ENCODE results near the gene SH3BGRL2.
"Not testable (repeated sequence)": the region's sequence is repeated elsewhere in the genome, so short reads cannot be mapped to it uniquely, and the experiment has no call there.

Gene SH3BGRL2

DNA sequence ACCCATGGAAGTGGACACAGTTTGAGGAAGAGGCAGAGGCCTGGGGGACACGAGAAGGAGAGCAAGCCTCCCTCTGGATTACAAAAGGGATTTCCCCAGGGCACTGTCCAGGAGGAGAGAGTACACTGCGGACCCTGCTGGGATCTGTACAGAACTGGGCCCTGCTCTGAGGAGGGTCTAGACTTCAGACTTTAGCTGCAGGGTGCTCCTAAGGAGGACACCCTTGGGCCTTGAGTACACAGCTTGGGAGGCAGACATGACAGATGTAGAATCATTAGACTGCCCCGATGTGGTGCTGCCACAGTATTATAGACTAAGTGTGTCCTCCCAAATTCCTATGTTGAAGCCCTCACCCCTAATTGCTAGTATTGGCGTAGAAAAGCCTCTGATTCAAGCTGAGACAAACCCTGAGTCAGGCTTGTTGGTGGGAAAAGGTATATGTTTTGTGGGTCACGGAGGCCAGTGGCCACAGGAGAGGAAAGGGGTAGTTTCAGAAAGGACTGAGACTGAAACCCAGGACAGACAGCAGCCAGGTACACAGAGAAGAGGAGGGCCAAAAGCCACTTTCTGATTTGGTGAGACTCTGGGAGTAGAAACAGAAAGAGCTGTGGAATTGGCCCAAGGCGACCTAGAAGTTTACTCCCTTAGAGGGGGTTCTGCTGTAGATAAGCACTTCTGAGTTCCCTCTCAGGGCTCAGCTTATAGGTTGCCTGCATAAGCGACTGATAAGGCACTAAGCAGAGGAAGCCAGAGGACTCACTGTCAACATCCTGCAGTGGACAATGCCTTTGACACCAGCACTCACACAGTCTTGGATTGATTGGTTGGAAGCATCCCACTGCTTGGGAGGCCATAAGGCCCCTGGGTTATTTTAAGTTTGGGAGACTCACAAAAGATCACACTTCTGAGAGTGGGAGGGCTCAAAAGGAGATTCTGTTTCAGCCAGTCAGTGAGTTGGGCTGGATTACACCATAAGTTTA is 16.5 kb upstream of the SH3BGRL2 start:
- DNase-seq (ENCODE audit: low read depth in 2 of 2, low spot score in 1 of 2): no peak

DNA sequence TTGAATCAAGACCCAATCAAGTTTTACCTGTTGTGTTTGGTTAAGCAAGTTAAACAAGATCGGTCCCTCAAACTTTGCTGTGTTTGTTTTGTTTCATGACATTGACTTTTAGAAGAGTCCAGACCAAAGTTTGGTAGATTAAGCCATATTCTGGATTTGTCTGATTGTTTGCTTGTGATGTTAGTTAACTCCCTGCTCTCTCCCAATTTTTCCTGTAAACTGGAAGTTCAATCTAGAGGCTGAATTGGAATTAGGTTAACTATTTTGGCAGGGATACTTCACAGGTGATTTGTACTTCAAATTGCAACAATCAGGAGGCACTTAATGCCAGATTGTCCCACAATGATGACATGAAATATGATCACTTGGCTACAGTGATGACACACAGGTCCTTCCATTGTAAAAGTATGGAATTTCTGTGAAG is 13.6 kb upstream of the SH3BGRL2 start:
- no peak for DNase-seq (ENCODE audit: low read depth in 2 of 2, low spot score in 1 of 2)

DNA sequence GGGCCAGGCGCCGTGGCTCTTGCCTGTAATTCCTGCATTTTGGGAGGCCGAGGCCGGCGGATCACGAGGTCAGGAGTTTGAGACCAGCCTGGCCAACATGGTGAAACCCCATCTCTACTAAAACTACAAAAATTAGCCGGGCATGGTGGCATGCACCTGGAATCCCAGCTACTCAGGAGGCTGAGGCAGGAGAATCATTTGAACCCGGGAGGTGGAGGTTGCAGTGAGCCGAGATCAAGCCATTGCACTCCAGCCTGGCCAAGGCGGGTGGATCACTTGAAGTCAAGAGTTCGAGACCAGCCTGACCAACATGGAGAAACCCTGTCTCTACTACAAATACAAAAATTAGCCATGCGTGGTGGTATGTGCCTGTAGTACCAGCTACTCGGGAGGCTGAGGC is 12.7 kb upstream of the SH3BGRL2 start:
- DNase-seq (ENCODE audit: low read depth in 2 of 2, low spot score in 1 of 2): not testable (repeated sequence)

DNA sequence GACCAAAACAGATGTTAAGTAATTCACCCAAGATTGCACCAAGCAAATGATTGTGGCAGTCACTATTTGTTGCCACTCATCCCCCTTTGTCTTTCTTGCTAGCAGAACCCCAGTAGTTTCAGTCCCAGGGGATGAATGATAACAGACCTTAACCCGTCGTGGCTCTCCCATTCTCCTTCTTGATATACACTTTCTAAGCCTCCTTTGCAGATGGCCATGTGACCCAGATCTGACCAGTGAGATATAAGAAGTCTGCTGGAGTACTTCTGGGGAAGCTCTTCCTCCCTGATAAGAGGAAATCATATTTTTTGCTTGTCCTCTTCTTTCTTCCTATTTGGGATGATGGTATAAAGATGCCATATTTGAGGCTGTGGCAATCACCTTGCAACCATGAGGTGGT is 9.6 kb upstream of the SH3BGRL2 start:
- DNase-seq (ENCODE audit: low read depth in 2 of 2, low spot score in 1 of 2): no peak

DNA sequence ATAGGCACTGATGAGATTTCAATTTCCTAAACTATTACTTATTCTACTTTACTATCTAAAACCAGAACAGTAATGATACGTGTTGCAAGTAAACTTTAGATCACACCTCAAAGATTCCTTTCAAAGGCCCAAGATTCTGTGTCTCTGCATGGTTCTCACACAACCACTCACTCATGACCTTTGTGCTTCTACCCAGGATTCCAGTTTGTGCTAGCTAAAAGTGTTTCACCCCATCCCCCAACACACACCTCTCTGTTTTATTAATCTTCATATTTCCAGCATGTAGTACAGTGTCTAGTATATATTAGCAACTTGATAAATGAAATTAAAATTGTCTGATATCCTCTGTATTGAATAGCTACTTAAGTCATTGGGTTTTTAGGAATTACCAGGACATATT is 8.8 kb upstream of the SH3BGRL2 start:
- no peak for DNase-seq (ENCODE audit: low read depth in 2 of 2, low spot score in 1 of 2)

DNA sequence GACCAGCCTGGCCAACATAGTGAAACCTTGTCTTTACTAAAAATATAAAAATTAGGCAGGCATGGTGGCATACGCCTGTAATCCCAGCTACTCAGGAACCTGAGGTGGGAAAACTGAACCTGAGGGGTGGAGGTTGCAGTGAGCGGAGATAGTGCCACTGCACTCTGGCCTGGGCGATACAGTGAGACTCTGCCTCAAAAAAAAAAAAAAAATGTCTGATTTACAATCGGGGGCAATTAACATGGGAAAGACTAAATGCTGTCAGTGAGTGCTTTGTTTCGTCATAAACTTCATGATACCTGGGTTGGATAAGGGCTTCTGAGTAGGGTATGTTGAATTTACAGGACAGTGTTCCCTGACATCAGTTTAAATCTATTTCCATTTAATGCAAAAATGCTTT is 8.0 kb upstream of the SH3BGRL2 start:
- no peak for DNase-seq (ENCODE audit: low read depth in 2 of 2, low spot score in 1 of 2)

DNA sequence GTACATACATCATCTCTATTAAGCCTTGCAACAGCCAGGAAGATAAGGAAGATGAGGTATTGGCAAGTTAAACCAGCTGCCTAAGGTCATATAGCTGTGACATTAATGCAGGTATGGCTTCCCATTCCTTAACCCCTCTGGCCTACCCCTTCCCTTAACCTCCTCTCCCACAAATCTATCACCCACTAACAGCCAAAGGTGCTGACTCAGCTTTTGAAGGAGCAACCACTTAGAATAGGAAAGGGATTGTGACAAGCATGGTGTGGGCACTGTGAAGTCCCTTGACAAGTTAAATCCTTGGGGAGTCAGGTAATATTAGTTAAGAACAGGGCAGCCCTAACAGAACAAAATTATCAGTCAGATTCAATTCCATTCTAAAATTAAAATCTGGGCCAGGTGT is 5.4 kb upstream of the SH3BGRL2 start:
- DNase-seq (ENCODE audit: low read depth in 2 of 2, low spot score in 1 of 2): no peak

DNA sequence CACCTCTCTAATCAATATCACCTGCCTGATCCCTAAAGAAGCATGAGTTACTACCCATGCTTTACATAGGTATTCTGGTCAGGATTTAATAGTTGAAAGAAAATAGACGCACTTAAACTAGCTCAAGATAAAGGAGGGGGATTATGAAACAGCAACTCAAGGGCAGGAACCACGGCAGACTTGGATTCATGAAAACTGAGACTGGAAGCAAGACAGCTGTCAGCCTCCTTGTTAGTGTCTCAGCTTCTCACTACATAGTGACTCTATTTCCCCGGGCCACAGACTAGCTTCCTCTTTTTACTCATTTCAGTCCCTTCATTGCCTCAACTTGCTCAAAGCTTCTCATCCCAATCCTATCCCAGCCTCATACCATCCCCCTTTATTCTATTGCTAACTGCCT is 4.3 kb upstream of the SH3BGRL2 start:
- no peak for DNase-seq (ENCODE audit: low read depth in 2 of 2, low spot score in 1 of 2)

DNA sequence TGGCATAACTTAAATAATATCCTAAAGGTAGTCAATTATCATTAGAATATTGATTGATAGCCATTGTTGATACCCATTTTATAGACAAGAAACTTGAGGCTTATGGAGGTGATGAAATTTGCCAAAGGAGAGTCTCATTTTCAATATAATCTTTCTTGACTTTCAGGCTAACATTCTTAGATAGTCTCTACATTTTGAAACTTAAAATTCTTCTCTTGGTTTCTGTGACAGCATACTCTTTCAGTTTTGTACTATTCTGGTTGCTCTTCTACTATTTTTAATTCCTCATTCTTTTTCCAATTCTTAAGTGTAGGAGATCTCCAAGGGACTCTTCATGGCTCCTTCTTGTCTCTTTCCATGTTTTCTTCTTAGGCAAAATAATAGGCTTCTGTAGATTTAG is 3.7 kb upstream of the SH3BGRL2 start:
- DNase-seq (ENCODE audit: low read depth in 2 of 2, low spot score in 1 of 2): no peak

DNA sequence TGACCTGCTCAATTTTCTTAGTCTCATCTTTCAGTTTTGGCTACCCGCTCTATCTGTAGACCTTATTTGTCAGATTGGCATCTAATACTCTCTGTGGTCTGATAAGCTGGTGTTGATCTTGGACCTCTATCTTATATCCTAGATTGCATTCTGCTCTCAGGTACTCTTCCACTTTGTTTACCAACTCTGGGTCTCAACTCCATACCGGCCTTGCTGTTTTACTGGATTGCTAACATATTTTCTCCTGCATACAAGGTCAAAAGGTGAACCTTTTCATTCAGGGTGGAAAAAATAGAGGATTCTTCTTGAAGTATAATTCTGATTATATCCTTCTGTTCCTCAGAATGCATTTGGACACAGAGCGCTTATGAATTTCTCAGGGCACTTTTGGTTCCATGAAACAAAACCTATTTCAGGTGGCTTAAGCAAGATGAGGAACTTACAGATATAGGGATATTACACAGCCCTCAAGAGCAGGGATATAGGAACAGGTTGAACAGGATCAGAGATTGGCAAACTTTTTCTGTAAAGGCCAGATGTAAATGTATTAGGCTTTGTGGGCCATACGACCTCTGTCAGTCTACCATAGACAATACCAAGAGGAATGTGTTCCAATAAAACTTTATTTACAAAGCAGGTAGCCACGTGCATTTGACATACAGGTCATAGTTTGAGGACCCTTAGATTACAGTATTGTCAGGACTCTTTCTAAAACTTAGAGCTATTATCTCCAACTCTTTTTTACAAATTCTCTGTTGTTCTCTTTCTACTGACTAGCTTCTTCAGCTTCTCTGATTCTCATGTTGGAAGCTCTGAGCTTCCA is 2.5 kb upstream of the SH3BGRL2 start:
- no peak for DNase-seq (ENCODE audit: low read depth in 2 of 2, low spot score in 1 of 2)

DNA sequence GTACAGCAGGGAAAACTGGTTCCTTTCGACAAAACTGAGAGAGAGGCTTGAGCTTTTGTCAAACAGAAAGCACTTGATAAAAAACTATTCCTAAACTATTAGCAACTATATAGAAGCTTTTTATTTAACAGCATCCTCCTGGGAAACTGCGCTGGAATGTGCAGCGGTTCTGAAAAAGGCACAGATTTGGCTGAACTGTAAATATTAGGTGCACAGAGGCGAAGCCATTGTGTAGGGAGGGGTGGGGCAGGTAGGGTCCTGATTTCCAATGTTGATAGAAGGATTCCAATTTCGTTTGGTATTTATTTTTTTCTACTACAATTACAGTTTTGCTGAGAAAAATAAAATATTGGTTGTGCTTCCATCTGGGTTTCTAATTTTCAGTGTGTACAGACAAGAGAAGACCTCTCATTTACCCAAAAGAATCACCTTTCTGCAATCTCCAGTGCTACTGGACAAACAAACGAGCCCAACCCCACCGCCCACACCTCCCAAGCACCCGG is 698 bp upstream of the SH3BGRL2 start:
- no peak for DNase-seq (ENCODE audit: low read depth in 2 of 2, low spot score in 1 of 2)

DNA sequence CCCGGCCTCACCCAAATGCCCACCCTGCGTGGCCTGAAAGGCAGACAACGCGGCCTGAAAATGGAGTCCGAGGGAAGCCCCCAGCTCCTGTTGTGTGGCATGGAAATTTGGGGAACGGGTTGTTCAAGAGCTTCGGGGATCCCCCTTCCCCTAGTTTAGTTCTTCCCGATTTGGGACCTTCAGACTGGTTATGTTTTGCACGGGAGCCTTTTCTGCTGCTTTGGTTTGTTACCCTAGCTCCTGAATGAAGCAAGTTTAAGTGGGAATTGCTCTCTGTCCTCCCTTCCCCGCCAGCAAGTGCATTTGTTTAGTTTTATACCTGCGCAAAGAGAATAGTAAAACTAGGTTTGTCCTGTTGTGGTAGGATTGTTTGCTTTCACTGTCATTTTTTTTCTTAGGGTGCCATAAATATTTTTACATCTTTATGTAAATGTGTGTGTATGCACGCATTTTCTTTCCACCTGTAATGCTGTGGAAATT is 604 bp downstream of the SH3BGRL2 start:
- DNase-seq (ENCODE audit: low read depth in 2 of 2, low spot score in 1 of 2): no peak

DNA sequence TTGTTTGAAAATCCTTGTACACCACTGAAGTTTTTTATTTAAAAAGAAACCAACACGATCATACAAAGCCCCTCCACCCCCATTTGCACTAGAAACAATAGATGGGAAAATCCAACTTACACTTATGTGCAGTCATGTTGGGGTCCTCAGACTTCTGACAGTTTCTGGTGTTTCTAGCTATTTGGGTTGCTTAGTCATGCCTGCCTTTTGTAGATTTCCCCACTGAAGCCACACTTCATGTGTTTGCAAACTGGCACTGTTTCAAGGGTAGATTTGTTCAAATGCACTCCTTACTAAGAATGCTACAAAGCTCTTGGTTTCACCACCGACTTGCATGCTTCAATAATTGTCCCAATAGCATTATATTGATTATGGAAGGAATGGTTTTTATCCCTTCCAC is 1.5 kb downstream of the SH3BGRL2 start:
- DNase-seq (ENCODE audit: low read depth in 2 of 2, low spot score in 1 of 2): no peak

DNA sequence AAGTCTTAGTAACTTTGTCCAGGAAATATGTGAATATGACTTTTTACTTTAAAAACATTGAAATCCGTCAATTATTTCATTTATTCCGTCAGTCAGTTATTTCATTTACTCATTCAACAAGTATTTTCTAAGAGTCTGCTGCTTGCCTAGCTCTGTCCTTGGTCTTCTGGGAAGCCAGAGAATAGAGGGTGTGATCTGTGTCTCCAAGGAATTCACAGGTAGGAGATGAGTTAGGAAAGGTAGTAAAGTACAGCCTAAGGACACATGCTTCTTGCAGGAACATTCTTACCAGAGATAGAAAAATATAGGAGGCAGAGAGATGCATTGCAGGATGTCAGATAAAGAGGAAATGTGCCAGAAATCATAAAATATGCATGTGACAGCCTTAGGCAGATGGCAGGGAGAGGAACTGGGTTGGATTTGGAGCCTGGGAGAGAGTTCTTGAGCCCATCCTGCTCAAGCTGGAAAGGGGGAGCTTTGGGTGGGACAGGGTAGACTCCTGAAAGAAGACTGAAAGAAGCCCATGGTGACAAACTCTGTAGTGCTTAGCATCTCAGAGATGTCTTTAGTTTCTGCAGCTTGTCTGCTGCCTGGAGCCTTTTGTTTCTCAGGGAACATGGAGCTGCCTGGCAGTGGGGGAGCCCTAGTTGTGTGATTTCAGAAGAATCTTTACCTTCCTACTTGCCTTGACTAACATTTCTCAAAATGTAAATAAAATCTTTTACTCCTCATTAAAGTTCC is 3.5 kb downstream of the SH3BGRL2 start:
- no peak for DNase-seq (ENCODE audit: low read depth in 2 of 2, low spot score in 1 of 2)

DNA sequence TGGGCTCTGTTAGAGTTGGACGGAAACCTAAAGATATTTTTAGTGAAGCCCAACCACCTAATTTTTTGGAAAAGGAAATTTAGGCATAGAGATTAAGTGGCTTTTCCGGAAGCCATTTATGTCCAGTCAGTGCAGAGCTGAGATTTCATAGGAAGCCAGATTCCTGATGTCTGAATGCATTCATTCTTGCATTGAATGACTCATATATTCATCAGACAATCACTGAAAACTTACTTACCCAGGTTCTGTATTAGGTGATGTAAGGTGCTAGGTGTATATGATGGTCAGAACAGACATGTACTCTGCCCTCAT is 4.1 kb downstream of the SH3BGRL2 start:
- DNase-seq (ENCODE audit: low read depth in 2 of 2, low spot score in 1 of 2): no peak

DNA sequence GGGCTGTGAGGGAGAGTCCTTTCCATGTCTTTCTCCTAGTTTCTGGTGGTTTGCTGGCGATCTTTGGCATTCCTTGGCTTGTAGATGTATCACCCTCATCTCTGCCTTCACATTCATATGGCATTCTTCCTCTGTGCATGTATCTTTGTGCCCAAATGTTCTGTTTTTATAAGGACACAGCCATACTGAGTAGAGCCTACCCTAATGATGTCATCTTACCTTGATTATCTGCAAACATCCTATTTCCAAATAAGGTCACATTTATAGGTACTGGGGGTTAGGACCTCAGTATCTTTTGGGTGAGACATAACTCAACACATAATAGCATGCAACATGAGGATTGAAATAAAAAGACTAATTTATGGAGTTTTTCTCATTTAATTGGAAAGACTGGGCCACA is 5.5 kb downstream of the SH3BGRL2 start:
- no peak for DNase-seq (ENCODE audit: low read depth in 2 of 2, low spot score in 1 of 2)

DNA sequence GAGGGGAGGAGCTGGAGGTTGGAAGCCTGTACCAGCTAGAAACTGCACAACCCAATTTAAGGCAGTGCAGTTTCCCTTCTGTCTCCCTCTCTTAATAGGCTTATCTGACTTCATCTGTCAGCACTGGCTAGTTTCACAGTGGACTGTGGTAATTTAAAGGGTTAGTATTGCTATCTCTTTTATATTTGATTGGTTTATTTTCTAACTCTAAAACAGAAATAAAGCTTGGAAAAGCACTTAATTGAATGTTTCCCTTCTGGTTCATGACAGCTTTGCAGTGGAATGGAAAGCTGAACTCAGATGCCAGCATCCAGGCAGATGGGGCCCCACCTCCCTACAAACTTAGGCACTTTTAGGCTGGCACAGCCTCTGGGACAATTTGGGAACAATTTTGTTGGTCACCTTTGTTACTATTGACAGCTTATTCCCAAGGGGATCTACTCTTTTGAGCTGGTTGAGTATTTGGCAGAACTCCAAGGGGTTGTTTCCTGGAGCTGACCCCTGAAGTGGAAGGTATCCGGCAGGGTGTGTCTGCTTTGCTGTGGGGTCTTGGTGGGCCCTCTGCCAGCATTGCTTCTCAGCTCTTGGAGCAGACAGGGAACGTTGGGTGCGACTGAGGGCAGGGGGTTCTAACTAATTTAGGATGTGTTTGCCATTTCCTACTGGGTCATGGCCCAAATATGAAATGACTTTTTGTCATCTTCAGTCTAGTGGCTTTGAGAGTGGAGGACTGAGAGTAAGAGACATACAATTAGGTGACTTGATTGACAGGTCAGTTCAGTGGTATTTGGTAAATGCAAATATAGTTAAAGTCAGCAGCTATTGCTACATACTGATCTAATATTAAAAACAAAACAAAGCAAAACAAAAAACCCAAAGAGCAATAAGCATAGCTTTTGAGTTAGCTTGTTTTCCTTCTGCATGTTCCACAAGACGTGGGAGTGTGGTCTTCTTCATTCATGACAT is 9.3 kb downstream of the SH3BGRL2 start:
- no peak for DNase-seq (ENCODE audit: low read depth in 2 of 2, low spot score in 1 of 2)

DNA sequence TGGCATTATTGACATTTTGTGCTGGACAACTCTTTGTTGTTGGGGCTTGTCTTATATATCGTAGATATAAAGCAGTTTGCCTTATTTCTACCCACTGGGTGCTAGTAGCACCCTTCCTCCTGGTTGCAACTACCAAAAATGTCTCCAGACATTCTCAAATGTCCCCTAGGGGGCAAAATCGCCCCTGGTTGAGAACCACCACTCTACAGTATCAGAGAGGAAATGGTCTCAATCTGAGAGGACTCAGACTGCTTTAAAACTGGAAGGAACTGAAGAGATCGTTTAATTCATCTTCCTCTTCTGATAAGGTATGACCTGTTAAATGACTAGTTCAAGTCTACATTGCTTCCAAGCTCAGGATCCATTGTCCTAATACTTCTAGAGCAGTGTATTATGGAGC is 14.9 kb downstream of the SH3BGRL2 start:
- DNase-seq (ENCODE audit: low read depth in 2 of 2, low spot score in 1 of 2): no peak

DNA sequence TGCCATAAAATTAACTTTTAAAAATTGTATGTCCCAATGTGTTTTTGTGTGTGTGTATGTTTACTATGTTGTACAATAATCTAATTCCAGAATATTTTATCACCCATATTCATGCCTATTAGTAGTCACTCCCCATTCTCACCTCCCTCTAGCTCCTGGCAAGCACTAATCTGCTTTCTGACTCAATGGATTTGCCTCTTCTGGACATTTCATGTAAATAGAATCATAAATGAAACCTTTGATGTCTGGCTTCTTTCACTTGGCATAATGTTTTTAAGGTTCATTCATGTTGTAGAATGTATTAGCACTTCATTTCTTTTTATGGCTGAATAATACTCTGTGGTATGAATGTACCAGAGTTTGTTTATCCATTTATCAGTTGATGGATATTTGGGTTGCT is 15.4 kb downstream of the SH3BGRL2 start:
- DNase-seq (ENCODE audit: low read depth in 2 of 2, low spot score in 1 of 2): no peak

DNA sequence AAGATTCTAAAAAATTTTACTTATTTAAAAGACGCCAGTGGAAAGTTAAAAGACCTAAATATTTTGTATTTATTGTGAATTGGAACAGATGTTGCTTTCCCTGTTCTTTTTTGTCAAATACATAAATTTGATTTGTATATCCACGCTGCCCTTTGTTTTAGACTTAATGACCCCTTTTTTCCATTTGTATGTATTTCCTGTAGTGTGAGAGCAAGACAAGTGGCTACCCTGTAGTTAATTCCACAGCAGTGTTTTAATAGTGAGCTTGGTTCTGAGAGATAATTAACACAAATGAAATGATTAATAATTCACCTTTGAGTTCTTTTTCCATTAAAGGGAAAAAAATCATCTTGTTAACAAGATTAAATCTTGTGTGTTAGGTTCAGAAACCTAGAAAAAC is 16.6 kb downstream of the SH3BGRL2 start:
- no peak for DNase-seq (ENCODE audit: low read depth in 2 of 2, low spot score in 1 of 2)
